HEK293 (cell line): ENCODE data around the gene DNAJC17.
A peak's percentile ranks its signal among the peaks of the same experiment; 100 is the strongest.

Experiments
- ELK4 ChIP-seq: IDR thresholded peaks from 2 replicates; pipeline ENCODE4 v1.6.1; 2011; ENCODE audit warnings: mild to moderate bottlenecking, low read depth, low read length, borderline replicate concordance
- FEZF1 ChIP-seq: fragments of 450-650 bp; formaldehyde crosslinking; IDR thresholded peaks from 2 replicates; pipeline ENCODE4 v1.5.1; 2016; ENCODE audit warnings: missing biosample characterization, missing genetic modification characterization
- GLI2 ChIP-seq: fragments of 450-650 bp; formaldehyde crosslinking; IDR thresholded peaks from 2 replicates; pipeline ENCODE4; 2017; ENCODE audit warnings: missing biosample characterization, missing genetic modification characterization, low read depth, borderline replicate concordance
- GLI4 ChIP-seq: fragments of 450-650 bp; formaldehyde crosslinking; IDR thresholded peaks from 2 replicates; pipeline ENCODE4 v1.5.1; 2016; ENCODE audit warnings: missing biosample characterization, missing genetic modification characterization
- INSM2 ChIP-seq: fragments of 450-650 bp; formaldehyde crosslinking; IDR thresholded peaks from 2 replicates; pipeline ENCODE4 v1.5.1; 2016; ENCODE audit warnings: missing biosample characterization, missing genetic modification characterization
- KLF1 ChIP-seq: fragments of 450-650 bp; formaldehyde crosslinking; IDR thresholded peaks from 2 replicates; pipeline ENCODE4 v1.5.1; 2016; ENCODE audit warnings: missing biosample characterization, missing genetic modification characterization
- KLF16 ChIP-seq: fragments of 450-650 bp; formaldehyde crosslinking; IDR thresholded peaks from 2 replicates; pipeline ENCODE4 v1.5.1; 2017; ENCODE audit warnings: missing biosample characterization, missing genetic modification characterization
- MEIS1 ChIP-seq: sonication (generic); formaldehyde crosslinking; IDR thresholded peaks from 2 replicates; pipeline ENCODE4 v1.8.1; 2022; ENCODE audit warnings: missing genetic modification reagents, mild to moderate bottlenecking, borderline replicate concordance
- PRDM10 ChIP-seq: fragments of 450-650 bp; formaldehyde crosslinking; IDR thresholded peaks from 2 replicates; pipeline ENCODE4 v1.5.1; 2016; ENCODE audit warnings: missing biosample characterization, missing genetic modification characterization
- PRDM6 ChIP-seq: fragments of 450-650 bp; formaldehyde crosslinking; IDR thresholded peaks from 2 replicates; pipeline ENCODE4 v1.5.1; 2017; ENCODE audit warnings: missing biosample characterization, missing genetic modification characterization
- ZBTB20 ChIP-seq: fragments of 450-650 bp; formaldehyde crosslinking; IDR thresholded peaks from 2 replicates; pipeline ENCODE4 v1.5.1; 2016; ENCODE audit warnings: missing biosample characterization, missing genetic modification characterization
- ZBTB49 ChIP-seq: fragments of 450-650 bp; formaldehyde crosslinking; IDR thresholded peaks from 2 replicates; pipeline ENCODE4 v1.5.1; 2016; ENCODE audit warnings: missing biosample characterization, missing genetic modification characterization, low read depth
- ZEB2 ChIP-seq: fragments of 450-650 bp; formaldehyde crosslinking; IDR thresholded peaks from 2 replicates; pipeline ENCODE4 v1.5.1; 2016; ENCODE audit warnings: missing biosample characterization, missing genetic modification characterization
- ZNF133 ChIP-seq: fragments of 450-650 bp; formaldehyde crosslinking; IDR thresholded peaks from 2 replicates; pipeline ENCODE4 v1.5.1; 2016; ENCODE audit warnings: missing biosample characterization, missing genetic modification characterization
- ZNF155 ChIP-seq: fragments of 450-650 bp; formaldehyde crosslinking; IDR thresholded peaks from 2 replicates; pipeline ENCODE4 v1.5.1; 2016; ENCODE audit warnings: missing biosample characterization, missing genetic modification characterization
- ZNF184 ChIP-seq: fragments of 450-650 bp; IDR thresholded peaks from 2 replicates; pipeline ENCODE4 v1.5.1; 2018; ENCODE audit warnings: missing biosample characterization, mild to moderate bottlenecking, missing genetic modification characterization
- ZNF221 ChIP-seq: fragments of 450-650 bp; formaldehyde crosslinking; IDR thresholded peaks from 2 replicates; pipeline ENCODE4 v1.5.1; 2017; ENCODE audit warnings: missing biosample characterization, missing genetic modification characterization, borderline replicate concordance
- ZNF23 ChIP-seq: fragments of 450-650 bp; formaldehyde crosslinking; IDR thresholded peaks from 2 replicates; pipeline ENCODE4 v1.5.1; 2016; ENCODE audit warnings: missing biosample characterization, missing genetic modification characterization, borderline replicate concordance
- ZNF391 ChIP-seq: fragments of 450-650 bp; formaldehyde crosslinking; IDR thresholded peaks from 2 replicates; pipeline ENCODE4 v1.5.1; 2016; ENCODE audit warnings: low read depth, missing biosample characterization, missing genetic modification characterization, borderline replicate concordance
- ZNF423 ChIP-seq: fragments of 450-650 bp; formaldehyde crosslinking; IDR thresholded peaks from 2 replicates; pipeline ENCODE4 v1.5.1; 2016; ENCODE audit warnings: missing biosample characterization, missing genetic modification characterization
- ZNF473 ChIP-seq: fragments of 450-650 bp; formaldehyde crosslinking; IDR thresholded peaks from 2 replicates; pipeline ENCODE4 v1.5.1; 2017; ENCODE audit warnings: missing biosample characterization, missing genetic modification characterization
- ZNF596 ChIP-seq: fragments of 450-650 bp; IDR thresholded peaks from 2 replicates; pipeline ENCODE4 v1.5.0; 2018; ENCODE audit warnings: missing biosample characterization, mild to moderate bottlenecking, missing genetic modification characterization, moderate library complexity
- ZNF654 ChIP-seq: fragments of 450-650 bp; formaldehyde crosslinking; IDR thresholded peaks from 2 replicates; pipeline ENCODE4 v1.5.1; 2016; ENCODE audit warnings: low read depth, missing biosample characterization, missing genetic modification characterization
- ZNF677 ChIP-seq: fragments of 450-650 bp; IDR thresholded peaks from 2 replicates; pipeline ENCODE4 v1.5.0; 2018; ENCODE audit warnings: missing biosample characterization, mild to moderate bottlenecking, missing genetic modification characterization, moderate library complexity
- ZNF776 ChIP-seq: fragments of 450-650 bp; formaldehyde crosslinking; IDR thresholded peaks from 2 replicates; pipeline ENCODE4 v1.5.0; 2017; ENCODE audit warnings: missing biosample characterization, missing genetic modification characterization, borderline replicate concordance
- ZSCAN5A ChIP-seq: fragments of 450-650 bp; formaldehyde crosslinking; IDR thresholded peaks from 2 replicates; pipeline ENCODE4 v1.5.1; 2016; ENCODE audit warnings: missing biosample characterization, missing genetic modification characterization
- ZXDB ChIP-seq: fragments of 450-650 bp; formaldehyde crosslinking; IDR thresholded peaks from 2 replicates; pipeline ENCODE4 v1.5.1; 2016; ENCODE audit warnings: missing biosample characterization, missing genetic modification characterization

The DNAJC17 gene

GRCh38 chr15:40769274-40770146, 37.8 kb downstream of the DNAJC17 start, which contains the start of gene C15orf62 (continued):
- TF ChIP-seq ELK4 (no peak), ZNF155 (tag by site-specific recombination) (no peak), ZNF677 (tag by site-specific recombination) (no peak), INSM2 (tag by site-specific recombination) (0 out of 2 replicates have a peak, but pooled peaks have one; percentile 15), ZEB2 (tag by site-specific recombination) (peak; percentile 39; the same call in 1 of the 2 replicates), ZNF473 (no peak), ZNF423 (tag by site-specific recombination) (peak; percentile 61), ZNF133 (no peak), FEZF1 (tag by site-specific recombination) (0 out of 2 replicates have a peak, but pooled peaks have one; percentile 9), KLF16 (tag by site-specific recombination) (0 out of 2 replicates have a peak, but pooled peaks have one; percentile 31), ZNF184 (tag by site-specific recombination) (no peak), ZBTB49 (tag by site-specific recombination) (no peak), ZSCAN5A (no peak), ZNF776 (tag by site-specific recombination) (no peak), MEIS1 (CRISPR knock-in tag) (no peak), ZNF23 (tag by site-specific recombination) (no peak), KLF1 (tag by site-specific recombination) (peak; percentile 99), PRDM10 (tag by site-specific recombination) (peak; percentile 54), ZNF391 (tag by site-specific recombination) (no peak), ZXDB (tag by site-specific recombination) (0 out of 2 replicates have a peak, but pooled peaks have one; percentile 21), ZNF654 (tag by site-specific recombination) (no peak), ZNF221 (no peak), GLI4 (tag by site-specific recombination) (no peak), PRDM6 (tag by site-specific recombination) (no peak), ZNF596 (tag by site-specific recombination) (no peak), ZBTB20 (tag by site-specific recombination) (peak; percentile 87), GLI2 (tag by site-specific recombination) (no peak)
